Measurements from ENCODE around the gene NOL4L.

Gene NOL4L

DNA sequence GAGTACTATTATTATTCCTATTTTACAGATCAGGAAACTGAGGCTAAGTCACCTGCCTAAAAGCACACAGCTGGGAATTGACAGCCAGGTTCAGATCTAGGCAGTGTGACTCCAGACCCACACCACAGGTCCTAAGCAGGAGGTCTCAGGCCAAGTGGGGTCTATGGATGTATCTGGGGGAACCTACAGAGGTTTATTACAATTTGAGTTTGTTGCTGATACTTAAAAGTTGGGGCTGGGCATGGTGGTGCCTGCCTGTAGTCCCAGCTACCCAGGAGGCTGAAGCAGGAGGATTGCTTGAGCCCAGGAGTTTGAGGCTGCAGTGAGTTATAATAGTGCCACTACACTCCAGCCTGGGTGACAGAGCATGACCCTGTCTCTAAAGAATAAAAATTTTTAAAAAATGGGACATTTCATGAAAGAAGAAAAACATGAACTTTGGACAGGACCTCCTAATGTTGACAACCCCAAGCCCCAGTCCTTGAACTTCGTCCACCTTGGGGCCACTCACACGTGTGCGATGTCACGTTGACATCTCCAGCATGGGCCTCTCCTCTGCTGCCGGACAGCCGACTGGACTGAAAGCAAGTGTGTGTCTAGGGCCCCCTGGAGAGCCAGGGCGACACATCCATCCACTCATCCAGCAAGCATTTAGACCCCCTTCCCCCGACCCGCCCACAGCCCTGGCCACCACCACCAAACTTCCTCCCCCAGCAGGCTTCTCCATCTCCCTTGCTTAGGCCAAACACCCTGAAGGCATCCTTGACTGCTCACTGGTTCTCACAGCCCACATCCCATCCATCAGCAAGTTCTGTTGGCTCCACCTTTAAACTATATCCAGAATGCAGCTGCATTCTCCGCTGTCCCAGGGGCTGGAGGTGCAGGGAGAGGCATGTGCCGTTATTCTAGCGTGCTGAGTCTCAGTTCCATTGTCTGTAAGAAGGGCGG is 40.0 kb downstream of the NOL4L start:
- Histone ChIP-seq H3K4me1 (ENCODE audit: control insufficient read depth, insufficient read depth, low read length, unreplicated experiment) (no peaks in the 10 kb centered on the region), H3K27ac (ENCODE audit: low read depth, low read length) (no peak overlapping the region), H3K79me2 (ENCODE audit: control insufficient read depth, insufficient read depth, low read length, unreplicated experiment) (no peaks in the 10 kb centered on the region)

DNA sequence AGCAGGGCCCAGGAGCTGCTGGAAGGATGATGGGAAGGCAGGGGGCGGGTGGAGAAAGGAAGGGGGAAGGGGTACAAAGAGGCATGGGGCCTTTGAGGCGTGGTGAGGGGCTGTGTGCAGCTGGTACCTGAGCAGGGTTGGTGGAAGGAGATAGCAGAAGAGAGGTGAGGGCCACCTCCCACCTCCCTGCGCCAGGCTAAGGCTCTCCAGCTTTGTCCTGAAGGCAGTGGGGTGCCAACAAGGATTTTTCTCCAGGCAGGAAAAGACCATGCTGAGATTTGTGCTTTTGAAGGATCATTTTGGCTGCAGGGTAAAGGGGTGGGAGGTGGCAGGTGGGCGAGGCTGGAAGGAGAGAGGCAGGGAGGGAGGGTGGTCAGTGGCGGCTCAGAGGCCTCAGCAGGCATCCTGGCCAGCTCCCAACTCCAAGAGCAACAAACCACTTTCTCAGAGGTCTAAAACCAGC is 40.8 kb downstream of the NOL4L start:
- Histone ChIP-seq H3K4me3 (ENCODE audit: low read depth, low read length) (no peak overlapping the region), H3K79me2 (ENCODE audit: control insufficient read depth, insufficient read depth, low read length, unreplicated experiment) (no peaks in the 10 kb centered on the region), H3K36me3 (ENCODE audit: insufficient read depth, low read length) (no peaks in the 10 kb centered on the region), H2AFZ (ENCODE audit: low read length, unreplicated experiment) (no peak overlapping the region), H3K27me3 (ENCODE audit: insufficient read depth, low read length) (no peaks in the 10 kb centered on the region), H3K4me1 (ENCODE audit: control insufficient read depth, insufficient read depth, low read length, unreplicated experiment) (no peaks in the 10 kb centered on the region), H3K27ac (ENCODE audit: low read depth, low read length) (no peak overlapping the region)

More for the DNA sequence above, 40.0 kb downstream of the NOL4L start:
- no peak overlapping the region for H3K4me3 ChIP-seq (ENCODE audit: low read depth, low read length)
- no peaks in the 10 kb centered on the region for H3K36me3 ChIP-seq (ENCODE audit: insufficient read depth, low read length)
- H2AFZ ChIP-seq (ENCODE audit: low read length, unreplicated experiment) = no peak overlapping the region
- no peaks in the 10 kb centered on the region for H3K27me3 ChIP-seq (ENCODE audit: insufficient read depth, low read length)

- H3K36me3 ChIP-seq (ENCODE audit: insufficient read depth, low read length) = no peaks in the 10 kb centered on the region
- no peaks in the 10 kb centered on the region for H3K4me1 ChIP-seq (ENCODE audit: control insufficient read depth, insufficient read depth, low read length, unreplicated experiment)
- H3K27me3 ChIP-seq (ENCODE audit: insufficient read depth, low read length) = no peaks in the 10 kb centered on the region
- H3K27ac ChIP-seq (ENCODE audit: low read depth, low read length) = no peak overlapping the region
- H2AFZ ChIP-seq (ENCODE audit: low read length, unreplicated experiment) = no peak overlapping the region
- H3K79me2 ChIP-seq (ENCODE audit: control insufficient read depth, insufficient read depth, low read length, unreplicated experiment) = no peaks in the 10 kb centered on the region
- H3K4me3 ChIP-seq (ENCODE audit: low read depth, low read length) = no peak overlapping the region
Measured at GRCh38 chr20:32543570-32544259, 41.4 kb downstream of the NOL4L start.

- peaks cover 3% of the 10 kb centered on the region; the same call in 1 of the 2 replicates for H3K27me3 ChIP-seq (ENCODE audit: insufficient read depth, low read length)
- H3K4me1 ChIP-seq (ENCODE audit: control insufficient read depth, insufficient read depth, low read length, unreplicated experiment) = no peaks in the 10 kb centered on the region
- no peak overlapping the region for H3K4me3 ChIP-seq (ENCODE audit: low read depth, low read length)
- H3K79me2 ChIP-seq (ENCODE audit: control insufficient read depth, insufficient read depth, low read length, unreplicated experiment) = no peaks in the 10 kb centered on the region
- H3K36me3 ChIP-seq (ENCODE audit: insufficient read depth, low read length) = no peaks in the 10 kb centered on the region
- H3K27ac ChIP-seq (ENCODE audit: low read depth, low read length) = no peak overlapping the region
- no peak overlapping the region for H2AFZ ChIP-seq (ENCODE audit: low read length, unreplicated experiment)
Measured at GRCh38 chr20:32542259-32542615, 42.9 kb downstream of the NOL4L start.

- peaks cover 7% of the 10 kb centered on the region; the same call in 1 of the 2 replicates for H3K27me3 ChIP-seq (ENCODE audit: insufficient read depth, low read length)
- H3K4me3 ChIP-seq (ENCODE audit: low read depth, low read length) = no peak overlapping the region
- H3K4me1 ChIP-seq (ENCODE audit: control insufficient read depth, insufficient read depth, low read length, unreplicated experiment) = no peaks in the 10 kb centered on the region
- H3K79me2 ChIP-seq (ENCODE audit: control insufficient read depth, insufficient read depth, low read length, unreplicated experiment) = no peaks in the 10 kb centered on the region
- H3K36me3 ChIP-seq (ENCODE audit: insufficient read depth, low read length) = no peaks in the 10 kb centered on the region
- no peak overlapping the region for H3K27ac ChIP-seq (ENCODE audit: low read depth, low read length)
- no peak overlapping the region for H2AFZ ChIP-seq (ENCODE audit: low read length, unreplicated experiment)
Measured at GRCh38 chr20:32541323-32542258, 43.5 kb downstream of the NOL4L start.

DNA sequence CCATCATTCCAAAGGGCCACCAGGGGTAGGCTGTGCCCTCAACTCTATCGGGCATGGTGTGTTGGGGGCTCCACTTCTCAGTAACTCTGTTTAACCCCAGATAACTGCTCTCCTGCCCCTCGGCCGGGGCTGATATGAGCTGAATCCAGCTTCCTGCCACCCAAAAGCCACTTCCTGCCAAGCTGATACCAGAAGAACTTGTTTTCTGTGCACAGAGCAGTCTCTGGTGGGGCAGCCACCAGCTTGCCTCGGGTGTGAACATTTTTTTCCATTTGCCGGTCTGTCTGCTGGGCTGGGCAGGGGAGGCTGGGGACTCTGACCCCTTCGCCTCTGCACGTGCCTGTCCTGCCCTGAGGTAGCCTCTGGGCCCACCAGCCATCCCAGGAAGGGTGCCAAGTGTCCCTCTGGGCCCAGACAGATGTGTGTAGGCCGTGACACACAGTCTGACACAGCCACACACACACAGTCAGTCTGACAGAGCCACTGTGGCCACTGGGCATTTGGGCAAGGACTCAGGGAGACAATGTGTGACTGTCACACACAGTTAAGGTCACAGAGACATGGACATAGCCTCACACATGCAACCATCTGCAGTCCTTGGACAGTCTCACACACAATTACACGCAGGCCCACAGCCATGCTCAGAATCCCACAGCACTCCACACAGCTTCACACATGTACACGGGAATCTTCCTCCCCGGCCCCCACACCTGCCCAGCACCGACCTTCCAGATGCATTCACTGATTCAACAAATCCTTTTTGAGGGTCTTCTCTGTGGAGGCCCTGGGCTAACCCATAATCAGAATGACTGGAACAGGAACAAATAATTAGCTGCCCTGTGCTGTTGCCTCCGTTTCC is 45.1 kb downstream of the NOL4L start:
- no peak overlapping the region for H2AFZ ChIP-seq (ENCODE audit: low read length, unreplicated experiment)

DNA sequence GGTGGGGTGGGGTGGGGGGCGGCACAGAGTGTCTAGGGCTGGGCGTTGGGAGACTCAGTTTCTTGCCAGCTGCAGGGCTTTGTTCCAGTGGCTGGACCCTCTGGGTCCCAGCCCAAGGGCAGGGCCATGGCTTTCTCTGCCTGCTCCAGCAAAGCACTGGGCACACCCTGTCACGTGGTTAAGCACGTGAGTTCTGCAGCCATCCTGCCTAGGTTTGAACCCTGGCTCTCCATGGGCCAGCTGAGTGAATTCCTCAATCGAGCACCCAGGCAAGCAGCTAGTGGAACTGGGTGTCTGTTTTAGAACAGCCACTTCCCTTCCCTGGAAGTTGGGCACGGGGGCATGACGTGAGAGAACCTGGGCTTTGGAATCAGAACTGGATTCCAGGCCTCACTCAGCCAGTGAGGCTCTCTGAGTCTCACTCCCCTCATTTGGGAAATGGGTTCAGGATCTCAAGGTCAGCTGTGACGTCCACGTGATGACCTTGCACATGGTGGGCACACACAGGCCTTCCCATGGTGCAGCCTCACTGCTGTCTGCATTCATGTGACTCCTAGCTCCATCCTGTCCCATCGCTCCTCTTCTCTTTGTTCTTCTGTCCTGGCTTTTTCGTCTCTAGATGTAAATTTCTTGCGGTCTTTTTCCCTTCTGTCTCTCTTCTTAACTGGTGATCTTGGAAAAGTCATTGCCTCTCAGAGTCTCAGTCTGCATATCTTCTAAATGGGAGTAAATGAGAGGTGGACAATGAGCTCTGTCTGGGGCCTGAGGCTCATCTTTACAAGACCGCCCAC is 45.9 kb downstream of the NOL4L start:
- H3K79me2 ChIP-seq (ENCODE audit: control insufficient read depth, insufficient read depth, low read length, unreplicated experiment) = no peaks in the 10 kb centered on the region
- H3K27me3 ChIP-seq (ENCODE audit: insufficient read depth, low read length) = peaks cover 7% of the 10 kb centered on the region; the same call in 1 of the 2 replicates
- H3K27ac ChIP-seq (ENCODE audit: low read depth, low read length) = no peak overlapping the region
- no peak overlapping the region for H3K4me3 ChIP-seq (ENCODE audit: low read depth, low read length)
- no peaks in the 10 kb centered on the region for H3K4me1 ChIP-seq (ENCODE audit: control insufficient read depth, insufficient read depth, low read length, unreplicated experiment)
- H3K36me3 ChIP-seq (ENCODE audit: insufficient read depth, low read length) = no peaks in the 10 kb centered on the region
- H2AFZ ChIP-seq (ENCODE audit: low read length, unreplicated experiment) = no peak overlapping the region

More for the DNA sequence above, 45.1 kb downstream of the NOL4L start:
- no peaks in the 10 kb centered on the region for H3K4me1 ChIP-seq (ENCODE audit: control insufficient read depth, insufficient read depth, low read length, unreplicated experiment)
- H3K36me3 ChIP-seq (ENCODE audit: insufficient read depth, low read length) = no peaks in the 10 kb centered on the region
- H3K27ac ChIP-seq (ENCODE audit: low read depth, low read length) = no peak overlapping the region
- no peak overlapping the region for H3K4me3 ChIP-seq (ENCODE audit: low read depth, low read length)
- no peaks in the 10 kb centered on the region for H3K79me2 ChIP-seq (ENCODE audit: control insufficient read depth, insufficient read depth, low read length, unreplicated experiment)
- H3K27me3 ChIP-seq (ENCODE audit: insufficient read depth, low read length) = peaks cover 7% of the 10 kb centered on the region; the same call in 1 of the 2 replicates

DNA sequence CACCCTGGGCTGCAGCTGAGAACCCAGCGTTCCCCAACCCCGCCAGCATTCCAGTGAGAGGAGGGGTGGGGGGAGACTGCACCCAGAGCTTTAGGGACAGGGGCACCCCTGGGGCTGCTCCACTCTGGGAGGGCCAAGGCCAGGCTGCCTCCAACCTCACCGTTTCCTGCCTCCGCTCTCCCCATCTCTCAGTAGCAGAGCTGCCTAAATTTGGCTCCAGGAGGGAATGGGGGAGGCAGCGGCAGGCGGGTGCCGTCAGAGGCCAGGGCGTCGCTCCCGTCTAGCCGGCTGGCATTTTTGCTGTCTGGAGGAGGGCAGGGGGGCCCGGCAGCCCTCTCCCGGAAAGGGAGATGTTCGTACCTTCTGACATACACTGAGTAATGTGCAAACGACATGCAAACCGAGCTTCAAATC is 46.6 kb downstream of the NOL4L start:
- Histone ChIP-seq H3K4me3 (ENCODE audit: low read depth, low read length) (no peak overlapping the region), H3K36me3 (ENCODE audit: insufficient read depth, low read length) (no peaks in the 10 kb centered on the region), H3K27me3 (ENCODE audit: insufficient read depth, low read length) (peaks cover 7% of the 10 kb centered on the region; the same call in 1 of the 2 replicates), H3K4me1 (ENCODE audit: control insufficient read depth, insufficient read depth, low read length, unreplicated experiment) (no peaks in the 10 kb centered on the region), H2AFZ (ENCODE audit: low read length, unreplicated experiment) (no peak overlapping the region), H3K27ac (ENCODE audit: low read depth, low read length) (no peak overlapping the region), H3K79me2 (ENCODE audit: control insufficient read depth, insufficient read depth, low read length, unreplicated experiment) (no peaks in the 10 kb centered on the region)

All from ACC112 (cell line).